Measurements from ENCODE around the gene ADSL. TPM values are rescaled to one million over a fixed set of nuclear protein-coding genes. Genes with fewer than 3 reads are reported as not detected.

ADSL gene
- total RNA-seq, 3 donors from 2014 or later (not counting 1 experiment from before 2014, with no cell fraction given): 31.3 to 49.8 (median 41.2) TPM

DNA sequence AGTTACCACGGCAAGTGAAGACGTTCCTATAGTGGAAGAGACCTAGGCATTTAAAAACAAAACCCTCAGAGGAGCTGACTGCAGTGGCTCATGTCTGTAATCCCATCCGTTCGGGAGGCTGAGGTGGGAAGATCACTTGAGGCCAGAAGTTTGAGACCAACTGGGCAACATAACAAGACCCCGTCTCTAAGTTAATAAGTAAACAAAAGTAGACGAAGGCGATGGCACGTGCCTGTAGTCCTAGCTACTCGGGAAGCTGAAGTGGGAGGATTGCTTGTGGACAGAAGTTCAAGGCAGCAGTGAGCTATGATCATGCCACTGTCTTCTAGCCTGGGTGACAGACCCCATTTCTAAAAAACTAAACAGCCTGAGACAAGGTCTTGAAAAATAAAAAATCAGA, 3.8 kb upstream of the ADSL start:
- ATAC-seq (no peak), DNase-seq (no peak)
- Mint-ChIP-seq H3K36me3 (no peaks in the 10 kb centered on the region), H3K27ac (no peak overlapping the region), H3K9me3 (no peaks in the 10 kb centered on the region), H3K4me3 (peak overlapping the region; percentile 17), H3K27me3 (ENCODE audit: low read depth in 2 of 2) (no peaks in the 10 kb centered on the region), H3K4me1 (peaks cover 16 to 28% of the 10 kb centered on the region in 2 donors)
- H3K4me1 ChIP-seq (ENCODE audit: control insufficient read depth, insufficient read depth, low read length): peaks cover 20% of the 10 kb centered on the region
- H3K9me3 ChIP-seq (ENCODE audit: control insufficient read depth, insufficient read depth, low read length): no peaks in the 10 kb centered on the region
- H3K4me3 ChIP-seq (ENCODE audit: low read length): no peak overlapping the region
- intact Hi-C loops (cut with micrococcal nuclease): no loop called here
- no peaks in the 10 kb centered on the region for H3K36me3 ChIP-seq (ENCODE audit: control insufficient read depth, insufficient read depth, low read length)
- no peaks in the 10 kb centered on the region for H3K27me3 ChIP-seq (ENCODE audit: control insufficient read depth, insufficient read depth, low read length)
- 93% methylated on average over 9 of the region's 9 CpGs for WGBS (ENCODE audit: insufficient coverage)
- TF ChIP-seq CTCF (IDR thresholded peaks at IDR 0.05): no peak
- H3K27ac ChIP-seq (ENCODE audit: low read length): no peak overlapping the region

GRCh38 chr22:40345271-40345670, 1.0 kb upstream of the ADSL start:
- Histone ChIP-seq H3K4me3 (ENCODE audit: low read length) (no peak overlapping the region), H3K27ac (ENCODE audit: low read length) (no peak overlapping the region), H3K4me1 (ENCODE audit: control insufficient read depth, insufficient read depth, low read length) (peaks cover 25% of the 10 kb centered on the region), H3K36me3 (ENCODE audit: control insufficient read depth, insufficient read depth, low read length) (peaks cover 10% of the 10 kb centered on the region), H3K9me3 (ENCODE audit: control insufficient read depth, insufficient read depth, low read length) (no peaks in the 10 kb centered on the region), H3K27me3 (ENCODE audit: control insufficient read depth, insufficient read depth, low read length) (no peaks in the 10 kb centered on the region)
- no peaks in the 10 kb centered on the region for H3K36me3 Mint-ChIP-seq
- H3K9me3 Mint-ChIP-seq: no peaks in the 10 kb centered on the region
- peak overlapping the region; percentile 89 for H3K27ac Mint-ChIP-seq
- DNase-seq (peak in 1 of 2 donors; percentile 60), ATAC-seq (no peak)
- 63% methylated on average over 5 of the region's 6 CpGs for WGBS (ENCODE audit: insufficient coverage)
- intact Hi-C loops (cut with micrococcal nuclease): loop anchor here (5.0 kb wide), 2 partner anchors 168 to 288 kb away; partner anchors contain the start of gene TNRC6B
- no peak for TF ChIP-seq CTCF (IDR thresholded peaks at IDR 0.05)
- no peaks in the 10 kb centered on the region for H3K27me3 Mint-ChIP-seq (ENCODE audit: low read depth in 2 of 2)
- peaks cover 23 to 29% of the 10 kb centered on the region in 2 donors for H3K4me1 Mint-ChIP-seq
- H3K4me3 Mint-ChIP-seq: peak overlapping the region; percentile 98

- no peak for TF ChIP-seq CTCF (IDR thresholded peaks at IDR 0.05)
- under 1% methylated on average over 20 of the region's 20 CpGs for WGBS (ENCODE audit: insufficient coverage)
- Histone ChIP-seq H3K27me3 (ENCODE audit: control insufficient read depth, insufficient read depth, low read length) (no peaks in the 10 kb centered on the region), H3K4me1 (ENCODE audit: control insufficient read depth, insufficient read depth, low read length) (peaks cover 25% of the 10 kb centered on the region), H3K36me3 (ENCODE audit: control insufficient read depth, insufficient read depth, low read length) (peaks cover 14% of the 10 kb centered on the region), H3K4me3 (ENCODE audit: low read length) (peak overlapping the region; percentile 76), H3K27ac (ENCODE audit: low read length) (peak overlapping the region; percentile 65), H3K9me3 (ENCODE audit: control insufficient read depth, insufficient read depth, low read length) (no peaks in the 10 kb centered on the region)
- Mint-ChIP-seq H3K4me1 (peaks cover 23 to 29% of the 10 kb centered on the region in 2 donors), H3K27ac (peak overlapping the region; percentile 89), H3K9me3 (no peaks in the 10 kb centered on the region), H3K36me3 (no peaks in the 10 kb centered on the region), H3K4me3 (peak overlapping the region; percentile 98), H3K27me3 (ENCODE audit: low read depth in 2 of 2) (no peaks in the 10 kb centered on the region)
- ATAC-seq (peak; percentile 40 to 66 (median 48)), DNase-seq (peak in 1 of 2 donors; percentile 78)
- intact Hi-C loops (cut with micrococcal nuclease): loop anchor here (1.0 to 5.0 kb wide), 4 partner anchors 97 to 301 kb away; partner anchors contain the start of gene TNRC6B
Observed at GRCh38 chr22:40345815-40346184, 500 bp upstream of the ADSL start.

- ATAC-seq (no peak), DNase-seq (peak in 1 of 2 donors; percentile 24)
- Mint-ChIP-seq H3K27ac (peak overlapping the region; percentile 81 to 89), H3K9me3 (no peaks in the 10 kb centered on the region), H3K27me3 (ENCODE audit: low read depth in 2 of 2) (no peaks in the 10 kb centered on the region), H3K4me1 (peaks cover 15 to 22% of the 10 kb centered on the region in 2 donors), H3K4me3 (peak overlapping the region; percentile 98), H3K36me3 (no peaks in the 10 kb centered on the region)
- H3K27ac ChIP-seq (ENCODE audit: low read length): peak overlapping the region; percentile 65
- intact Hi-C loops (cut with micrococcal nuclease): loop anchor here (2.0 to 5.0 kb wide), 3 partner anchors 170 to 302 kb away; partner anchors contain the start of gene TNRC6B
- H3K36me3 ChIP-seq (ENCODE audit: control insufficient read depth, insufficient read depth, low read length): peaks cover 22% of the 10 kb centered on the region
- WGBS (ENCODE audit: insufficient coverage): 27% methylated on average over 9 of the region's 10 CpGs
- H3K4me3 ChIP-seq (ENCODE audit: low read length): peak overlapping the region; percentile 76
- no peaks in the 10 kb centered on the region for H3K27me3 ChIP-seq (ENCODE audit: control insufficient read depth, insufficient read depth, low read length)
- H3K9me3 ChIP-seq (ENCODE audit: control insufficient read depth, insufficient read depth, low read length): no peaks in the 10 kb centered on the region
- TF ChIP-seq CTCF (IDR thresholded peaks at IDR 0.05): no peak
- H3K4me1 ChIP-seq (ENCODE audit: control insufficient read depth, insufficient read depth, low read length): peaks cover 25% of the 10 kb centered on the region
Observed at GRCh38 chr22:40347300-40347699, 1.0 kb downstream of the ADSL start.
